HG03558 (cell line): ENCODE results near the gene DKK3.

Experiments used
- ATAC-seq: cut with Tn5 transposase; IDR thresholded peaks from one replicate; pipeline ENCODE4 v1.9.1; 2021; ENCODE audit warnings: moderate number of reproducible peaks; ENCODE audit not compliant: unreplicated experiment; ENCODE audit errors: extremely low read depth

Gene DKK3

DNA sequence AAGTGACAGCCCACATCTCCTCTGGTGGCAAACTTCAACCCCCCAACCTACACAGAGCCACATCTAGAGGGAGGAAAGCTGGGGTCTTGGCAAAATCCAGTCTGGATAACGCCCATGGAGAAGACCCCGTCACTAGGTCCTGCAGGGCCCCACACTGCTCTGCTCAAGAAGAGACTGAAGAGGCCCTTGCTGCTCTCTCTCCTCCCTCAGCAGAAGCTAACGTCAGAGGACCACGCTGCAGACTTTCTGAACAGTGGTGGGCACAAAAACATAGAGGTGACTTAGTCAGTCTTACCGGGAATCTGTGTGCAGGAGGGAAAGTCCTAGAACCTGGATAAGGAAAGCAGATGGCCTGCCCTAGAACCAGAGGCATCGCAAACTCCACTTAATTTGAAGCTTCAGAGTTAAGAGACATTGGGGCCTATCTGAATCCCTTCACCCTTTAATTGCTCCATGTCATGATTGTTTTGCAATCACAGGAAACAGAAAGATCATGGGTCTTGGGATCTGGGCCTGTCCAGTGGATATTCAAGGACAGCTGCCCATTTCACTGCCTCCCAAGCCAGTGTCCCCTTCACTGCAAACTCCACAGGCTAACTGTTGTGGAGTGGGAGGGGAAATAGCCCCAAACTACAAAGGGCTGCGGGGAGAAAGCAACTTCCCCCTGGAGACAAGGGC is 1.7 kb downstream of the DKK3 start:
- ATAC-seq = no peak

DNA sequence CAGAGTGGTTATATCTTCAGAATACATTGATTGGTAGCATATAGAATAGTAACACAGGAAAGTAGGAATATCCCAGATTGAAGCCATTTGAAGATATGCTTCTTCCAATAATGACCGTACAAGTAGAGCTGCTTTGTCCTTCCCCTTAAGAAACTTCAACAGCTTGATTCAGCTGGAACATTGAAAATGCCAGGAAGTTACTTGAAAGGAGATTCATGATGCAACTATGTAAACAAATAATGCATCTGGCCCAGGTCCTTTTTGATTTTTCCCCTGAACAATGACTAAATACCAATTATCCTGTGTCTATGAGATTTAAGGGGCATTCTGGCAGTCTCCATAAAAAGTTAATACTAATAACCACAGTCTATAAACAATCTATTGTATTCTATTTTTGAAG is 3.0 kb downstream of the DKK3 start:
- ATAC-seq = no peak

DNA sequence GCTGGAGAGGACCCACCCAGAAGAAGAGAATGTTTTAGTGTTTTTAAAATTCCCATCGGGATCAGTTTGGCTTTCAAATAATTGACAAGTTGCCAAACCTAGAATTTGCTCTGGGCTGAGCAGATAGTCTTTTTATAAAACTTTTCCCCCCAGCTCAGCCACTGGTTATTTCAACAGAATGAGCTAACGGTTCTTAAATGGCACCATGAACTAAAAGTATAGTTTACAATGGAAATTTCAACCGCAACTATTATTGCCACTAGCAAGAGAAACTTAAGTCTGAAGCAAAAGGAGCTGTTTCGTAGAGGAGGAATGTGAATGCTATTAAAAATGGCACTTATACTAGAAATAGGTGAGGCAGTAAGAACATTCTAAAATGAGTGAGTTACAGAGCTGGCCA is 3.4 kb downstream of the DKK3 start:
- ATAC-seq = no peak

DNA sequence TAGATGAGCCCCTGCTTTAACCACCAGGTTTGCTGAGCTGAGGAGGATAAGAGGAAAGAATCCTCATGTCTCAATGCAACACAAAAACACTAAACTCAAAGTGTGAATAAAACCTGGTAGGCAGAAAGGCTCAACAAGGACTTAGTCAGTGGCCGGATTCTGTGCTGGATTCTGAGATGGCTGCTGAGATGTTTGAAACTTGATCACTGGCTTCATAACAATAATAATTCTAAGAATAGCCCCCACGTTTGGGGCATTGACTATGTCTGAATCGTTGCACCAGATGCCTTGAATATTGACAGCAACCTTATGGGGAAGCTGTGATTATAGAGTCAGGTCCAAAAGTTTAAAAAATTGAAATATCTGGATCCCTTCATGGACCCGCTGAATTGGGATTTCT is 4.6 kb downstream of the DKK3 start:
- ATAC-seq = no peak

DNA sequence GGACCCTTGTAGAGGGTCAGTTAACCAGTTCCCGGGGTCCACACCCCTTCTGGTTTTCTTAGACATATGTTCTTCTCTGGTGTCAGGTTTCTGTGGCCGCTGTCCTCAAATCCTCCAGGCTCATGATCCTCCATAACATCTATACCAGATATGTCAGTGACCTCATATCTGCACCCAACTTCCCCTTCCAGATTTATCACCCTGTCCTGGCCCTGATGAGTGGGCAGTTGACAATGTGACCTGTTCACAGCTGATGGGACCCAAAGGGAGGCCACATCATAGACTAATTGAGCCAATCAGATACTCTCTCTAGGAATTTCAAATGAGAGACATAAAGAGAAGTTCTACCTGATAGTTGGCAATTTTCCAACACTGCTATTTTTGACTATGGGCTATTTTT is 5.1 kb downstream of the DKK3 start:
- no peak for ATAC-seq

DNA sequence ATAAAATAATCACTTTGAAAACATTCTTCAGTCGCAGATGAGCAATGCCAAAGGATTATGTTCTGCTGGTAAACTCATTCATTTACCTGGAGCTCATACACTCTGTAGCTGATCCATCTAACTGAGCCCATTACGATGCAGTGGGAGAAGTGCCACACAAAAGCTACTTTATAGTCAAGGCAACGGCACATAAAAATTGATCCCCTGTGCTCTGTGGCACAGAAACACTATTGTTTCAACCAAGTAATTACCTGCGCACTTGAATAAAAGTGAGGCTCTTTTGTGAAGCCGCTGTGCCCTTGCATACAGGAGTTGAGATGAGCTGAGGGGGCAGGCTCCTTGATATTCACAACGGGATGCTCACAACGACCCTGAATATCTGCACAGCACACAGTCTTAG is 7.2 kb downstream of the DKK3 start:
- ATAC-seq = no peak

DNA sequence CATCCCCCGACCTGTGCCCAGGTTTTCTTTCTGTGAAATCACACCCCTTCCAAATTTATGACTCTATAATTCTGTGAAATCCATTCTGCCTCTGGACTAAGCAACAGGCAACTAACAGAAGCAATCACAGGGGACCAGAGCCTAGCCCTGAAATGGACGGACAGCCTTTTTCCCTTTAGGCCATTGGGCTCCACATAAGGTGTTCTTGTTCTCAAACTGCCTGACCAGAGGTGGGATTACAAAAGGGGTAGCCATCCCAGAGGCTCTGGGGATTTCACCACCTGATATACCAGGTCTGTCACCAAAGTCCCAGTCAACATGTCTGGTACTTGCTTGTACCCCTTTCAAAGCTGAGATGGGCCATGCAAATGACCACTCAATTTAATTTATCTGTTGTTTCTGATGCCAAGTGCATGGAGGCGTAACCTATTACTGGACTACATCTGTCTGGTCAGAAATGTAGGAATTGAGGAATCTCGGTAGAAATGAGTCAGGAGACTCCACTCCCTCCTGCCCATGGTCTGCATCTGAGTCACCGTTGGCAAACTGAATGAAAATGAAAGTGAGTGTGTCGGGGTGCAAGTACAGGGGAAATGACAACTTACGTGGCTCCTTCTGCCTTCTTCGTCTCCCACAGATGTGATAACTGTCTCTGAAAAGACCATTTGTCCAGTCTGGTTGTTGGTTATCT is 10.2 kb downstream of the DKK3 start:
- no peak for ATAC-seq

DNA sequence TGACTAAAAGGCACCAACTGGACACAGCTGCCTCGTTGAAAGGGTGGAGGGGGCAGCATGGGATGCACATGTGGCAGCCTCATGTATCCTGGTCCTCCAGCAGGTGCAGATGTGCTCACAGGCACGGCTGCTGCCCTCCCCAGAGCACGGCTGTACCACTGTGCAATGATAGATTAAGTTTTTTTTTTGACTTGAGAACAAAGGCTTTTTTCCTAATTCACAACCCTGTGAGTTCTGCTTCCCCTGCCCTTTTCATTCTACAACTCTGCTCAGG is 11.4 kb downstream of the DKK3 start:
- ATAC-seq = no peak

DNA sequence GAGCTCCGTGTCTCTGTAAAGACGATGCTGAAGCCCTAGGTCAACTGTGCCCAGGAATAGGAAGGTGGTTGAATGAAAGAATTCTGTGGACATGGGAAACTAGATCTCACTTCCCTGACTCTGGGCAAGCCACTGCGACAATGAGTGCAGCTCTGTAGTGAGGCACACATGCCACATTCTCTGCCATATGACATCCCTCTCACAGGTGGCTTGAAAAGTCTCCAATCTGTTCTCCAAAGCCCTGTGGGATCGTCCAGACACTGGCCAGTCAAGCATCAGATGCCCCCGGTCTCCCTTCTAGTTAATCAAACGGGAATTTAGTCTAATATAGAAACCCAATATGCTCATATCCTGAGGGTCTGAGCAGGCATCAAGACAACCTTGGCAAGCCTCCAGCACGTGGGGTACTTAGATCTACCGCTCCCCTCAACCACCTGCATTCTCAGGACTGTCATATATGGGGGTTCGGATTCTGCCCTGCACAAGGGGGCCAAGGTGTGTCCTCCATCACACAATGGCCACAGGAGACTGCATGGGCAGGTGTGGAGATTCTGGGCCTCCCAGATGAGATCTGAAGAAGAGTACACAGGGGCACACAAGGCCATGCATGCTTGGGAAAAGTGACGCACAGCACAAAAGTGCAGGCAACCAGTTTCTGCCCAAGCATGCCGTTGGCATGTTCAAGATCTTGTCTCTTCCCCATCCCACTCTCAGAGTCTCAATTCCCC is 11.9 kb downstream of the DKK3 start:
- ATAC-seq = no peak

DNA sequence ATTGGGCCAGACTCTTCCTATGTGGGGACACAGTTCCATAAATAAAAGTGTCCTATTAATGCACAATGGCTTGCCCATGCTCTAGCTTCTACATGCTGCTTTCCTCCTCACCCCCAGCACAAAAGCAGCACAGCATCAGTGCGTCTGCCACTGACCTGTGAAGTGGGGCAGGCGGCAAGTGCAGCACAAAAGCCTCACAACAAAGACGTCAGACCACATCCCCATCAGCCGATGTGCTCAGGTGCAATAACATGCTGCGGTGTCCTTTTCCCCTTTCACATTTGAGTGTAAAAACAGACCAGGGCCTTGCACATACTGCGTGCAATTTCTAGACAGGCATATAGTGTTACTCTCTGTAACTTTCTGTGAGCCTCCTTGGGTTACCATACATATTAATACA is 12.8 kb downstream of the DKK3 start:
- no peak for ATAC-seq

DNA sequence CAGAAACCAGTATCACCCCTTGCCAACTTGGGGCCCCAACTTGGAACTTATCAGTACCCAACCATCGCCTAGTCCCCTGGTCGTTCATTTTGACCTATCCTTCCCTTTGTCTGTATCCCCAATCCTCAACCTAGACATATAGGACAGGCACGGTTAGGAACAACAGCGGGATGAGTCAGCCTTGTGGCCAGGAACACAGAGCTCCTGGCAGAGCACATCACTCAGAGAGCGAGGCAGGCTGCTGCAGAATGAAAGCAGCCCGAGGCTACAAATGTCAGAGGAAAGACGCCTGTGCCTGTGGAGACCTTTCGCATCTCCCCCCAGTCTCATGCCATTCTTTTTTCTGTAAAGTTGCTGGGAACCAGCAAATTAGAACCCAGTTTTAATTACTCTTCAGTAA is 14.6 kb downstream of the DKK3 start:
- ATAC-seq = no peak

DNA sequence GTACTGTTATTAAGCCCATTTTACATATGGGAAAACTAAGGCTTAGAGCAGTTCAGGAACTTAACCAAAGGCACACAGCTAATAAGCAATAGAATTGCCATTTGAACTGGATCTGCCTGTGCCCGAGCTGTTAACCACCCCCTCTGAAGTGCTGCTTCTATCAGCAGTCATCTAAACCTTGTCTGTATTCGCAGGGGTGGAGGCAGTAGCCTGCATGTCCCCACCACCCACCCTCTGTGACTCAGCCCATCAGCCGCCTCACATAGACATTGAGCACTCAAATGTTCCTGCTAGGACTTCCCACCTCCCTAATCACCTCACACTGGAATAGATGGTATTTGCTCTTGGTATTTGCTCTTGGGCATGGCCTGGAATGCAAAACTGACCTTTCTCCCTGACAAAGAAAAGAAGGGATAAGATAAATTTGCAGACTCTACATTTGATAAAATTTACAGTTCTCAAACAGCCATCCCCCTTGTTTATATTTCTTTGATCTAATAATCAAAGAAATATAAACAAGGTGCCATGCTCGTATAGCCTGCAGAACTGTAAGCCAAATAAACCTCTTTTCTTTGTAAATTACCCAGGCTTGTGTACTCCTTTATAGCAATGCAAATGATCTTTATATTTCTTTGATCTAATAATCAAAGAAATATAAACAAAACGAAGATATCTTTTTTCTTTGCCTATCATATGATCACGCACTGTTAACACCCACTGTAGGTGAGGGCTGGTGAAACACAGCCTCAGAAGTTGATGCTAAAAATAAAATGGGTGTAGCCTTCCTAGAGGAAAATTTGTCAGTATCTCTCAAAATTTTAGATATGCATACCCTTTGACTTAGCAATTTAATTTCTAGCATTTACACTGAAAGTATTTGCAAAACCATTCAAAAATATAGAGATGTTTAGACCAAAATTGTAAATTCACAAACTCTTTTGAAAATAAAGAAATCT is 15.9 kb downstream of the DKK3 start:
- ATAC-seq = no peak

DNA sequence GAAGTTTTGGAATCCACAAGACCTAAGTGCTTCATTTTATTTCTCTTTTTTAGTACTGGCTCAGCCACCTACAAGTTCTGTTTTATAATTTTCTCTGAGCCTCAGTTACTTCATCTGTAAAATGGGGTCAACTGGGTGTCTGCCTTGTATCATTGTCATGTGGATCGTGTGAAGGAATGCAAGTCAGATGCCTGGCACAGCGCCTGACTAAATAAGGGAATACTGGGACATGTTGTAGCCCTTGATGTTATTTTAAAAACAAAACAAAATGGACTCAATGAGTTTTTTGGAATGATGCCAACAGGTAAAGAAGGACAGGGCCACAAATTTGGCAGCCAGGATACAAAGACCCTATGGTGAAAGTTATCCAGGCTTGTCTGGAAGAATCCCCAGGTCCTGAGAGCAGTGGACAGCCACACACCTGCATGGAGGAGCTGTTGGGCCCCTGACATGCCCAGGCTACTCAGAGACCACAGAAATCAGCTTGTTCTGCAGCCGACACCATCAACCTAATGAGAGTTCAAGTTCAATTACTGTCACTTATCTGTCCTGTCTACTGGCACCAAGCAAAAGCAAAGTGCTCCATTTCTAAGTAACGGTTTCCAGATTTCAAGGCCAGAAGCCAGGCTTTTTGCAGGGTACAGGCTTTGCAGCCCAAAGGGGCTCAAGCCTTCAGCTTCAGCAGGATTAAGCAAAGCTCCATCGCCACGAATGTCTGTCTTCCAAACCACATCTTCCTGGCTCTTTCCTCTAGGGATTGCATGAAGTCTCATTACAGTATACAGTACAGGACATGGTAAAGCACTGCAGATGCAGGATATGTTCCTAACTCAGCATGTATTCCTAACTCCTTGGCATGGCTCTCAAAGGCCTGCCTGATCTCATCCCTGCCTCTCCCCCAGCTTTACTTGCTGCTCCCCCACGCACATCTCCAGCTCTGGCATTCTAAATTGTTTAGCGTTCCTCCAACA is 18.4 kb downstream of the DKK3 start:
- no peak for ATAC-seq

DNA sequence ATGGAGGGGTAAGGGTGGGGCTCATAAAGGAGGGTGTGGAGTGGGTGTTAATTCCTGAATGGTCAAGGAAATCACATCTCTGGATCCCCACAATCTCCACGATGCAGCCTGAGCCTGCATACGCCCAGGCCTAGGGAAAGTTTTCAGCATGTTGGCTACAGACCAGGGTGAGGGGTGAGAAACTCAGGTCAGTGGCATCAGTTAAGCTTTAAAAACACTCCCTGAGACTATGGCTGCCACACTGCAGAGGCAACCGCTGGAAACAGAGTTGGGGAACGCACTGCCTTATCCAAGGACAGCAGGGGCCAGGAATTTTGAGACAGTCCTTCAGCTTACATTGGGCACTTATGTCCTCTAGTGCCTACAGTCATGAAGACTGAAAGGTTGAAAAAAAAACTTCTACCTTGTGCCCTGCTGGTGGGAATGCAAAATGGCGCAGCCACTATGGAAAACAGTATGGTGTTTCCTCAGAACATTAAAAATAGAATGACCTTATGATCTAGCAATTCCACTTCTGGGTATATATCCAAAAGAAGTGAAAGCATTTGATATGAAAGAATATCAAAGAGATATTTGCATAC is 19.7 kb downstream of the DKK3 start:
- ATAC-seq = no peak

DNA sequence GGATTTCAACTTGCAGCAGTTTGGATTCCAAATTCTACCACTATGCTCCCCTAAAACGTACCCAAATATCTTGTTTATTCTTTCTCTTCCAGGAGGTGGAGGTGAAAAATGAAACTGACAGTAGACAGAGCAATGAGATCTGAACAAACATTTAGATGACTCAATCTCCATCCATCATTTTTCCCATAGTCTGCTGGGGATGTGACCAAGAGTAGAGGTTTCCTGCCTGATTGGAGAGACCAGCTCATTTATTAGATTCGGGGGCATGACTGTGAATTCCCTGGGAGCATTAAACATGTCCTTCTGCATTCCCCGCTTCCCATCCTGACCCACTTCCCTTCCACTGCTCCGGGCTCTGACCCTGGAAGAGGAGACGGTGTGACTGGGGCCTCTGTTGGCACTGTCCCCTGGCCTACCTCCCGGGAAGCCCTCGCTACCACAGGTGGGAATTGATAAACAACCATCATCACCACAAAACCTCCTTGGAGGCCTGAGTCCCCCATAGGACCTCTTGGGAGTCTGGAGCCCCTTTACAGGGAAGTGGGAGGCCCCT is 20.3 kb downstream of the DKK3 start:
- ATAC-seq = no peak

DNA sequence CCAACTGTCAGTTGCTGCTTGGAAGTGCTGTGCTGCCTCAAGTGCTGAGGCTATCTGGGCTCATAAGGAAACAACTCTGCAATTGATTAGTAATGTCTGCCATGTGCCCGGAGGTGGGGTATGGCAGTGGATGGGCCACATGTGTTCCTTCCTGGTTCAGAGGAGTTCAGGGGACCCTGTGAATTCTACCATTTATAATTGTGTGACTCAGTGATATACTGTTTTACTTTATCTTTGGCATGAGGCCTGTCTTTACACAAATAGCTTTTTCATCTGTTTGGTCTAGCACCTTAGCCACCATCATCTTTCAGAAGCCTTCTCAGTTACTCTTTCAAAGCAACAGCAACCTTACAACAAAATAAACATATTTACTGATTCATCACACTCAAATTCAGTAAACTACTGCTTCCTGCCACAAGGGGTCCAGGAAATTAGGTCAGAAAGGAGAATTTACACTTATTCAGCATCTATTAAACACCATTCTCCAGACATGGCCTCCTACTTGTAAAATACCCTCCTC is 20.9 kb downstream of the DKK3 start:
- no peak for ATAC-seq

DNA sequence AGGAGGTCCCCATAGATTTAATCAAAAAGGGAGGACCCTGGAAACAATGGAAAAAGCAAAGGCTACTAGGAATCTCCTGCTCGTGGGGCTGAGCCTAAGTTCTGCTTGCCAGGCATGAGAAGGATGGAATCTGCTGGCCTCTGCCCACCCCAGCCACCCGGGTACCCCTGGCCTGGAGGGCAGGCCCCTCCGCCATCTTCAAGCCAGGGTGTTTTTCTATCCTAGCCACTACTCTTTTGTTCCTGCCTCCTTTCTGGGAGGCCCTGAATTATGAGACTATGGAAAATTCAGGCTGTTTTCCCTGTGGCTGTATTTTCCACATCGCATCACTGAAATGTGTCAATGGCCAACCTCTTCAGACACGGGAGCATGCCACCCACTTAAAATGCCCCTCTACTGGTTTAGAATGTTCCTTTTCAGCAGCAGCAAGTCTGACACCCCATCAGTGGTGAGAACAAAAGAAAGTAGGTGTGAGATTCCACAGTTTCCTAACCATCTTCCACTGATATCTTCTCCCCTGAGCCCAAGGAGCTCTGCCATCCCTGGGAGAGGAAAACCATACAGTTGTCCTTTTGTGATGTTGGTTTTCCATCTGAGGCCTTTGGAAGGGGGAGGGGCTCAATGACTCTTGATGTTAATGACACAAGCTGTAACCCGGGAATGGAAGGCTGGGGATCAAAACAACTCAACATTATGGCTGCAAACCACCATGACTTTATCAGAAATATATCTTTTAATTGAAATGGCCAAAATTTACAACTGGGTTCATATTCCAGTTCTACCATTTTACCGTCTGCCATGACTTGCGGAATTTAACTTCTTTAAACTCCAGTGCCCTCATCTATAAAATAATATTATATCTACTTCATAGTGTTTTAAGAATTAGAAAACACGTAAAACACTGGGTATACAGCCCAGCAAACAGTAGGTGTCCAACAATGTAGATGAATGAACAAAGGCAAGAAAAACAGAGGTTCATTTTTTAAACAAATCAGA is 22.2 kb downstream of the DKK3 start:
- no peak for ATAC-seq
